HG02759 (cell line): ENCODE data around the gene DNAJC12.
"Not testable (repeated sequence)": the region's sequence is repeated elsewhere in the genome, so short reads cannot be mapped to it uniquely, and the experiment has no call there.

Experiments used
- ATAC-seq: cut with Tn5 transposase; IDR thresholded peaks from one replicate; pipeline ENCODE4 v1.9.1; 2021; ENCODE audit warnings: mild to moderate bottlenecking, moderate library complexity; ENCODE audit not compliant: unreplicated experiment

The DNAJC12 gene

GRCh38 chr10:67794256-67794655 is 43.7 kb downstream of the DNAJC12 start:
- ATAC-seq: no peak

GRCh38 chr10:67793313-67793712 is 44.7 kb downstream of the DNAJC12 start:
- no peak for ATAC-seq

- ATAC-seq: no peak
Measured at GRCh38 chr10:67792653-67793052, 45.3 kb downstream of the DNAJC12 start.

- ATAC-seq: peak; percentile 43
Measured at GRCh38 chr10:67790534-67791408, 47.2 kb downstream of the DNAJC12 start.

- ATAC-seq: no peak
Measured at GRCh38 chr10:67789769-67790168, 48.2 kb downstream of the DNAJC12 start.

GRCh38 chr10:67788028-67788886 is 49.7 kb downstream of the DNAJC12 start:
- ATAC-seq: peak; percentile 78

GRCh38 chr10:67785098-67785497 is 52.9 kb downstream of the DNAJC12 start:
- no peak for ATAC-seq

GRCh38 chr10:67784474-67784873 is 53.5 kb downstream of the DNAJC12 start:
- ATAC-seq: no peak

- ATAC-seq: peak; percentile 35
Measured at GRCh38 chr10:67783606-67784294, 54.2 kb downstream of the DNAJC12 start.

GRCh38 chr10:67782530-67782929 is 55.5 kb downstream of the DNAJC12 start:
- no peak for ATAC-seq

GRCh38 chr10:67780759-67781538 is 57.0 kb downstream of the DNAJC12 start:
- peak; percentile 82 for ATAC-seq

GRCh38 chr10:67780204-67780621 is 57.8 kb downstream of the DNAJC12 start:
- ATAC-seq: not testable (repeated sequence)

GRCh38 chr10:67779465-67780203 is 58.4 kb downstream of the DNAJC12 start:
- peak; percentile 37 for ATAC-seq

- ATAC-seq: no peak
Measured at GRCh38 chr10:67776371-67776770, 61.6 kb downstream of the DNAJC12 start.

GRCh38 chr10:67775279-67775678 is 62.7 kb downstream of the DNAJC12 start:
- no peak for ATAC-seq

GRCh38 chr10:67772894-67773511 is 65.0 kb downstream of the DNAJC12 start:
- ATAC-seq: peak; percentile 92

- no peak for ATAC-seq
Measured at GRCh38 chr10:67772151-67772550, 65.8 kb downstream of the DNAJC12 start.

- ATAC-seq: peak; percentile 7
Measured at GRCh38 chr10:67771200-67771599, 66.8 kb downstream of the DNAJC12 start.

GRCh38 chr10:67770537-67770936 is 67.5 kb downstream of the DNAJC12 start:
- peak; percentile 63 for ATAC-seq
